SK-N-SH treated with all-trans-retinoic acid at 6 μM for 48 hours (cell line): ENCODE results near the gene PFKFB1.

Source experiments
- ATAC-seq: fragments of 200-7000 bp; cut with Tn5 transposase; 3 replicates; pipeline ENCODE4 v1.9.1; 2020; ENCODE audit warnings: mild to moderate bottlenecking, moderate library complexity
- ARNTL ChIP-seq: fragments of 450-650 bp; formaldehyde crosslinking; IDR thresholded peaks from 2 replicates; pipeline ENCODE4 v1.5.0; 2020; ENCODE audit warnings: low read depth, mild to moderate bottlenecking, moderate library complexity, borderline replicate concordance
- BACH2 ChIP-seq: fragments of 250-450 bp; sonication (Bioruptor Pico); IDR thresholded peaks from 2 replicates; pipeline ENCODE4 v1.9.0; 2021; ENCODE audit warnings: mild to moderate bottlenecking, borderline replicate concordance
- CSDC2 ChIP-seq: fragments of 250-450 bp; sonication (Bioruptor Pico); IDR thresholded peaks from 2 replicates; pipeline ENCODE4 v1.5.0; 2020; ENCODE audit warnings: mild to moderate bottlenecking, moderate library complexity
- CSRNP3 ChIP-seq: fragments of 250-450 bp; sonication (Bioruptor Pico); IDR thresholded peaks from 2 replicates; pipeline ENCODE4 v1.5.1; 2021; ENCODE audit warnings: mild to moderate bottlenecking, moderate library complexity
- ESRRG ChIP-seq: fragments of 250-450 bp; sonication (Bioruptor Pico); IDR thresholded peaks from 2 replicates; pipeline ENCODE4 v1.6.1; 2021; ENCODE audit warnings: mild to moderate bottlenecking
- GLIS3 ChIP-seq: fragments of 250-450 bp; sonication (Bioruptor Pico); IDR thresholded peaks from 2 replicates; pipeline ENCODE4 v1.5.0; 2020; ENCODE audit warnings: mild to moderate bottlenecking, moderate library complexity
- ISL1 ChIP-seq: fragments of 250-450 bp; sonication (Bioruptor Pico); IDR thresholded peaks from 2 replicates; pipeline ENCODE4 v2.1.2; 2022; ENCODE audit warnings: mild to moderate bottlenecking, moderate library complexity
- OSR1 ChIP-seq: fragments of 250-450 bp; sonication (Bioruptor Pico); IDR thresholded peaks from 2 replicates; pipeline ENCODE4 v1.8.0; 2022; ENCODE audit warnings: moderate library complexity, mild to moderate bottlenecking, inconsistent platforms
- PATZ1 ChIP-seq: fragments of 250-450 bp; sonication (Bioruptor Pico); IDR thresholded peaks from 2 replicates; pipeline ENCODE4 v1.8.0; 2020; ENCODE audit warnings: mild to moderate bottlenecking, moderate library complexity, borderline replicate concordance
- POU6F1 ChIP-seq: fragments of 250-450 bp; sonication (Bioruptor Pico); IDR thresholded peaks from 2 replicates; pipeline ENCODE4 v1.8.0; 2021; ENCODE audit warnings: low read depth, mild to moderate bottlenecking, moderate library complexity, borderline replicate concordance
- PPARA ChIP-seq: fragments of 250-450 bp; sonication (Bioruptor Pico); IDR thresholded peaks from 2 replicates; pipeline ENCODE4 v1.5.0; 2020; ENCODE audit warnings: mild to moderate bottlenecking, borderline replicate concordance
- RARB ChIP-seq: fragments of 250-450 bp; sonication (Bioruptor Pico); IDR thresholded peaks from 2 replicates; pipeline ENCODE4 v1.8.0; 2021; ENCODE audit warnings: mild to moderate bottlenecking, moderate library complexity
- TCF4 ChIP-seq: fragments of 250-450 bp; sonication (Bioruptor Pico); IDR thresholded peaks from 2 replicates; pipeline ENCODE4 v1.8.0; 2021; ENCODE audit warnings: mild to moderate bottlenecking, moderate library complexity, borderline replicate concordance
- TOX ChIP-seq: fragments of 250-450 bp; sonication (Bioruptor Pico); IDR thresholded peaks from 2 replicates; pipeline ENCODE4 v1.8.0; 2021; ENCODE audit warnings: mild to moderate bottlenecking, moderate library complexity, borderline replicate concordance
- TSHZ2 ChIP-seq: fragments of 250-450 bp; sonication (Bioruptor Pico); IDR thresholded peaks from 2 replicates; pipeline ENCODE4 v1.5.0; 2020; ENCODE audit warnings: mild to moderate bottlenecking, moderate library complexity
- ZFP3 ChIP-seq: fragments of 250-450 bp; sonication (Bioruptor Pico); IDR thresholded peaks from 2 replicates; pipeline ENCODE4 v1.5.0; 2020; ENCODE audit warnings: mild to moderate bottlenecking, moderate library complexity
- ZFP30 ChIP-seq: fragments of 450-650 bp; formaldehyde crosslinking; IDR thresholded peaks from 2 replicates; pipeline ENCODE4 v1.5.0; 2022; ENCODE audit warnings: mild to moderate bottlenecking, moderate library complexity
- ZNF565 ChIP-seq: fragments of 450-650 bp; formaldehyde crosslinking; conservative IDR thresholded peaks from 2 replicates; pipeline ENCODE4 v1.5.0; 2020; ENCODE audit warnings: low read depth, mild to moderate bottlenecking, moderate library complexity
- ZNF70 ChIP-seq: fragments of 450-650 bp; formaldehyde crosslinking; IDR thresholded peaks from 2 replicates; pipeline ENCODE4 v1.5.0; 2020; ENCODE audit warnings: mild to moderate bottlenecking, moderate library complexity
- TF ChIP-seq, protein P1 (sequence below): fragments of 250-450 bp; sonication (Bioruptor Pico); IDR thresholded peaks from 2 replicates; pipeline ENCODE4 v1.5.1; 2020; ENCODE audit warnings: low read depth, mild to moderate bottlenecking, moderate library complexity

Gene PFKFB1

GRCh38 chrX:54944816-54945215 is 49.2 kb downstream of the PFKFB1 start (continued):
- peak; percentile 72 for TF ChIP-seq TSHZ2 (CRISPR knock-in tag)
- TF ChIP-seq ZNF70 (CRISPR knock-in tag) = no peak
- peak; percentile 95 for TF ChIP-seq ISL1
- TF ChIP-seq OSR1 = no peak
- no peak for TF ChIP-seq ESRRG (CRISPR knock-in tag)

GRCh38 chrX:54937416-54937815 is 56.6 kb downstream of the PFKFB1 start:
- TF ChIP-seq, protein P1, sequence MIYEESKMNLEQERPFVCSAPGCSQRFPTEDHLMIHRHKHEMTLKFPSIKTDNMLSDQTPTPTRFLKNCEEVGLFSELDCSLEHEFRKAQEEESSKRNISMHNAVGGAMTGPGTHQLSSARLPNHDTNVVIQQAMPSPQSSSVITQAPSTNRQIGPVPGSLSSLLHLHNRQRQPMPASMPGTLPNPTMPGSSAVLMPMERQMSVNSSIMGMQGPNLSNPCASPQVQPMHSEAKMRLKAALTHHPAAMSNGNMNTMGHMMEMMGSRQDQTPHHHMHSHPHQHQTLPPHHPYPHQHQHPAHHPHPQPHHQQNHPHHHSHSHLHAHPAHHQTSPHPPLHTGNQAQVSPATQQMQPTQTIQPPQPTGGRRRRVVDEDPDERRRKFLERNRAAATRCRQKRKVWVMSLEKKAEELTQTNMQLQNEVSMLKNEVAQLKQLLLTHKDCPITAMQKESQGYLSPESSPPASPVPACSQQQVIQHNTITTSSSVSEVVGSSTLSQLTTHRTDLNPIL (CRISPR knock-in tag) = no peak
- TF ChIP-seq GLIS3 (no peak), ZFP30 (CRISPR knock-in tag) (no peak), TOX (CRISPR knock-in tag) (no peak), PPARA (CRISPR knock-in tag) (no peak), ZNF565 (CRISPR knock-in tag) (no peak), RARB (no peak), OSR1 (no peak), ZNF70 (CRISPR knock-in tag) (no peak), TSHZ2 (CRISPR knock-in tag) (no peak), ZFP3 (CRISPR knock-in tag) (no peak), ARNTL (CRISPR knock-in tag) (no peak), CSRNP3 (CRISPR knock-in tag) (no peak), ISL1 (no peak), TCF4 (no peak), CSDC2 (no peak), PATZ1 (no peak), POU6F1 (CRISPR knock-in tag) (no peak), BACH2 (CRISPR knock-in tag) (no peak)
- no peak for ATAC-seq
